ENCODE results near the gene SPTBN4.
A peak's percentile ranks its signal among the peaks of the same experiment; 100 is the strongest.
"Not testable (repeated sequence)": the region's sequence is repeated elsewhere in the genome, so short reads cannot be mapped to it uniquely, and the experiment has no call there.

Gene SPTBN4

DNA sequence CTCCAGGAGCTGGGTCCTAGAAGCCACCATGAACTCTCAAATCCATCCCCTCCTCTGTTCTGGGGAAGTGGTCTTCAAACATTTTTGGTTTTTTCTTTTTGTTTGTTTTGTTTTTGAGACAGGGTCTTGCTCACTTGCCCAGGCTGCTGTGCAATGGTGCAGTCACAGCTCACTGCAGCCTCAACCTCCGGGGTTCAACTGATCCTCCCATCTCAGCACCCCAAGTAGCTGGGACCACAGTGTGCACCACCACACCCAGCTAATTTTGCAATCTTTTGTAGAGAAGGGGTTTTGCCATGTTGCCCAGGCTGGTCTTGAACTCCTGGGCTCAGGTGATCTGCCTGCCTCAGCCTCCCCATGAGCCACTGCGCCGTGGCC, 8.2 kb upstream of the SPTBN4 start:
- Histone ChIP-seq H2BK12ac (ENCODE audit: low read length) (no peak overlapping the region), H2AK5ac (ENCODE audit: low read length) (no peak overlapping the region), H3K27ac (ENCODE audit: low read depth, low read length) (no peak overlapping the region), H3K18ac (ENCODE audit: low read length) (no peak overlapping the region), H3K79me1 (ENCODE audit: low read length) (no peaks in the 10 kb centered on the region), H3K4me1 (ENCODE audit: control insufficient read depth in 1 of 2, insufficient read depth in 2 of 2, low read length in 2 of 2) (no peaks in the 10 kb centered on the region), H3K9me3 (ENCODE audit: insufficient read depth, low read depth, low read length) (no peaks in the 10 kb centered on the region), H4K12ac (ENCODE audit: low read depth, low read length) (no peak overlapping the region), H3K27me3 (ENCODE audit: insufficient read depth, low read length) (no peaks in the 10 kb centered on the region), H2AFZ (ENCODE audit: insufficient read depth, low read length, poor library complexity) (no peak overlapping the region), H3K4ac (ENCODE audit: low read depth, low read length) (no peak overlapping the region), H4K91ac (ENCODE audit: low read depth, low read length) (no peak overlapping the region), H3K79me2 (ENCODE audit: control insufficient read depth, insufficient read depth, low read length, poor library complexity) (no peaks in the 10 kb centered on the region), H3K23ac (ENCODE audit: low read length) (no peak overlapping the region), H3K9ac (ENCODE audit: low read length) (no peak overlapping the region), H3K36me3 (ENCODE audit: control insufficient read depth in 1 of 2, insufficient read depth in 2 of 2, low read length in 2 of 2) (peaks cover 5% of the 10 kb centered on the region in 2 experiments), H4K8ac (ENCODE audit: low read depth, low read length) (no peak overlapping the region), H3K4me3 (ENCODE audit: low read depth, low read length) (no peak overlapping the region), H2BK120ac (ENCODE audit: insufficient read depth, low read length, poor library complexity) (no peak overlapping the region), H3K14ac (ENCODE audit: low read length) (no peak overlapping the region), H2BK5ac (ENCODE audit: low read depth, low read length, poor library complexity) (no peak overlapping the region), H3K4me2 (ENCODE audit: low read length) (no peak overlapping the region)
- no CpG with 5 or more reads among the region's 3 CpGs for WGBS (ENCODE audit: extremely low coverage, insufficient coverage, insufficient read length)
- no peak for DNase-seq

DNA sequence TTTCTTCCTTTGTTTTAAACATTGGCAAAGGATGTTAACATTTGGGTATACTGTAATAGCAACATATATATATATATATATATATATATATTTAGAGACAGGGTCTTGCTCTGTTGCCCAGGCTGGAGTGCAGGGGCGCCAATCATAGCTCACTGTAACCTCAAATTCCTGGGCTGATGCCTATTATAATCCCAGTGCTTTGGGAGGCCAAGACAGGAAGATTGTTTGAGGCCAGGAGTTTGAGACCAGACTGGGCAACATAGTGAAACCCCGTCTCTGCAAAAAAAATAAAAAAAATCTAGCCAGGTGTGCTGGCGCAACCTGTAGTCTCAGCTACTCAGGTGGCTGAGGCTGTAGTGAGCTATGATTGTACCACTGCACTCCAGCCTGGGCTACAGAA, 6.6 kb upstream of the SPTBN4 start:
- H3K27ac ChIP-seq (ENCODE audit: low read depth, low read length) = no peak overlapping the region

DNA sequence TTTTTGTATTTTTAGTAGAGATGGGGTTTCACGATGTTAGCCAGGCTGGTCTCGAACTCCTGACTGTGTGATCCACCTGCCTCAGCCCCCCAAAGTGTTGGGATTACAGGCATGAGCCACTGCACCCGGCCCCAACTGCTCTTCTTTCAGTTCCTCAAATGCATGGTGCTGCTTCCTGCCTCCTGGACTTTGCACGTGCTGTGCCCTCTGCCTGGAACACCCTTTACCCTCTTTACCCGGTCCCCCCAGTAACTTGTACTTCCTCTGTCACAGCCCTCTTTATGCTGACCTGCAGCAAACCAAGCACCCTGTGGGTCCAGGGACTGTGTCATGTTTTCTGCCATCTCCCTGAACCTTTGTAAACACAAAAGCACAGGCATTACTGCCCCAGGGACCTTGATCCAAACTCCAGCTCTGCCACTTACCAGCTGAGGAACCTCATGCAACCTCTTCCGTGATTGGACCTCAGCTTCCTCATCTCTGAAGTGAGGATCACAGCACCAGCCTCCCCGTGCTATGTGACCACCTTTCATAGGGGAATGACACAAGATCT, 5.1 kb upstream of the SPTBN4 start:
- Histone ChIP-seq H4K12ac (ENCODE audit: low read depth, low read length) (no peak overlapping the region), H3K4me2 (ENCODE audit: low read length) (no peak overlapping the region), H2BK5ac (ENCODE audit: low read depth, low read length, poor library complexity) (no peak overlapping the region), H3K4me1 (ENCODE audit: control insufficient read depth in 1 of 2, insufficient read depth in 2 of 2, low read length in 2 of 2) (peaks cover 10 to 15% of the 10 kb centered on the region in 2 experiments), H3K23ac (ENCODE audit: low read length) (no peak overlapping the region), H2BK12ac (ENCODE audit: low read length) (no peak overlapping the region), H3K36me3 (ENCODE audit: control insufficient read depth in 1 of 2, insufficient read depth in 2 of 2, low read length in 2 of 2) (peaks cover 5% of the 10 kb centered on the region in 2 experiments), H2BK120ac (ENCODE audit: insufficient read depth, low read length, poor library complexity) (no peak overlapping the region), H3K79me2 (ENCODE audit: control insufficient read depth, insufficient read depth, low read length, poor library complexity) (no peaks in the 10 kb centered on the region), H3K9ac (ENCODE audit: low read length) (no peak overlapping the region), H3K4ac (ENCODE audit: low read depth, low read length) (no peak overlapping the region), H3K79me1 (ENCODE audit: low read length) (peaks cover 10% of the 10 kb centered on the region), H3K9me3 (ENCODE audit: insufficient read depth, low read depth, low read length) (peaks cover 8% of the 10 kb centered on the region), H2AFZ (ENCODE audit: insufficient read depth, low read length, poor library complexity) (no peak overlapping the region), H3K27ac (ENCODE audit: low read depth, low read length) (no peak overlapping the region), H4K91ac (ENCODE audit: low read depth, low read length) (no peak overlapping the region), H3K27me3 (ENCODE audit: insufficient read depth, low read length) (peaks cover 6% of the 10 kb centered on the region), H3K14ac (ENCODE audit: low read length) (no peak overlapping the region), H3K18ac (ENCODE audit: low read length) (no peak overlapping the region), H2AK5ac (ENCODE audit: low read length) (no peak overlapping the region), H4K8ac (ENCODE audit: low read depth, low read length) (no peak overlapping the region), H3K4me3 (ENCODE audit: low read depth, low read length) (no peak overlapping the region)
- no CpG with 5 or more reads among the region's 7 CpGs for WGBS (ENCODE audit: extremely low coverage, insufficient coverage, insufficient read length)
- DNase-seq = peak in 1 of 2 donors; percentile 11

More for the DNA sequence above, 6.6 kb upstream of the SPTBN4 start:
- H2AK5ac ChIP-seq (ENCODE audit: low read length) = no peak overlapping the region
- H3K4ac ChIP-seq (ENCODE audit: low read depth, low read length) = no peak overlapping the region
- H2AFZ ChIP-seq (ENCODE audit: insufficient read depth, low read length, poor library complexity) = no peak overlapping the region
- H2BK5ac ChIP-seq (ENCODE audit: low read depth, low read length, poor library complexity) = no peak overlapping the region
- H3K36me3 ChIP-seq (ENCODE audit: control insufficient read depth in 1 of 2, insufficient read depth in 2 of 2, low read length in 2 of 2) = peaks cover 5% of the 10 kb centered on the region in 2 experiments
- no peak overlapping the region for H3K4me2 ChIP-seq (ENCODE audit: low read length)
- no peak overlapping the region for H4K8ac ChIP-seq (ENCODE audit: low read depth, low read length)
- no peaks in the 10 kb centered on the region for H3K79me2 ChIP-seq (ENCODE audit: control insufficient read depth, insufficient read depth, low read length, poor library complexity)
- H4K91ac ChIP-seq (ENCODE audit: low read depth, low read length) = no peak overlapping the region
- H3K79me1 ChIP-seq (ENCODE audit: low read length) = peaks cover 7% of the 10 kb centered on the region
- no peak overlapping the region for H2BK120ac ChIP-seq (ENCODE audit: insufficient read depth, low read length, poor library complexity)
- no peak overlapping the region for H3K23ac ChIP-seq (ENCODE audit: low read length)
- no peak for DNase-seq
- no peaks in the 10 kb centered on the region for H3K9me3 ChIP-seq (ENCODE audit: insufficient read depth, low read depth, low read length)
- peaks cover 7 to 8% of the 10 kb centered on the region in 2 experiments for H3K4me1 ChIP-seq (ENCODE audit: control insufficient read depth in 1 of 2, insufficient read depth in 2 of 2, low read length in 2 of 2)
- H2BK12ac ChIP-seq (ENCODE audit: low read length) = no peak overlapping the region
- H3K4me3 ChIP-seq (ENCODE audit: low read depth, low read length) = no peak overlapping the region
- no peak overlapping the region for H3K18ac ChIP-seq (ENCODE audit: low read length)
- WGBS (ENCODE audit: extremely low coverage, insufficient coverage, insufficient read length) = no CpG with 5 or more reads among the region's 3 CpGs
- H3K27me3 ChIP-seq (ENCODE audit: insufficient read depth, low read length) = no peaks in the 10 kb centered on the region
- H3K14ac ChIP-seq (ENCODE audit: low read length) = no peak overlapping the region
- no peak overlapping the region for H3K9ac ChIP-seq (ENCODE audit: low read length)
- no peak overlapping the region for H4K12ac ChIP-seq (ENCODE audit: low read depth, low read length)

DNA sequence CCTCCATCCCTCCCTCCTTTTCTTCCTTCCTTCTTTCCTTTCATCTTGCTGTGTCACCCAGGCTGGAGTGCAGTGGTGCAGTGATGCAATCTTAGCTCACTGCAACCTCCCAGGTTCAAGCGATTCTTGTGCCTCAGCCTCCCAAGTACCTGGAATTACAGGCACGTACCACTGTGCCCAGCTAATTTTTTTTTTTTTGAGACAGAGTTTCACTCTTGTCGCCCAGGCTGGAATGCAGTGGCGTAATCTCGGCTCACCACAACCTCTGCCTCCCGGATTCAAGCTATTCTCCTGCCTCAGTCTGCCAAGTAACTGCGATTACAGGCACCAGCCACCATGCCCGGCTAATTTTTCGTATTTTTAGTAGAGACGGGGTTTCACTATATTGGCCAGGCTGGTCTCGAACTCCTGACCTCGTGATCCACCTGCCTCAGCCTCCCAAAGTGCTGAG, 3.2 kb upstream of the SPTBN4 start:
- H2AK5ac ChIP-seq (ENCODE audit: low read length); H4K8ac ChIP-seq (ENCODE audit: low read depth, low read length); H2AFZ ChIP-seq (ENCODE audit: insufficient read depth, low read length, poor library complexity); H3K9ac ChIP-seq (ENCODE audit: low read length); H3K4me3 ChIP-seq (ENCODE audit: low read depth, low read length); H2BK5ac ChIP-seq (ENCODE audit: low read depth, low read length, poor library complexity); H3K4me2 ChIP-seq (ENCODE audit: low read length); H2BK120ac ChIP-seq (ENCODE audit: insufficient read depth, low read length, poor library complexity); H3K23ac ChIP-seq (ENCODE audit: low read length); H4K12ac ChIP-seq (ENCODE audit: low read depth, low read length); H3K14ac ChIP-seq (ENCODE audit: low read length); H3K36me3 ChIP-seq (ENCODE audit: control insufficient read depth in 1 of 2, insufficient read depth in 2 of 2, low read length in 2 of 2); H3K4ac ChIP-seq (ENCODE audit: low read depth, low read length); H2BK12ac ChIP-seq (ENCODE audit: low read length); H3K18ac ChIP-seq (ENCODE audit: low read length); H3K27ac ChIP-seq (ENCODE audit: low read depth, low read length); H4K91ac ChIP-seq (ENCODE audit: low read depth, low read length); H3K79me2 ChIP-seq (ENCODE audit: control insufficient read depth, insufficient read depth, low read length, poor library complexity): not testable (repeated sequence)
- no CpG with 5 or more reads among the region's 12 CpGs for WGBS (ENCODE audit: extremely low coverage, insufficient coverage, insufficient read length)
- Histone ChIP-seq H3K9me3 (ENCODE audit: insufficient read depth, low read depth, low read length) (peaks cover 12% of the 10 kb centered on the region), H3K79me1 (ENCODE audit: low read length) (peaks cover 10% of the 10 kb centered on the region), H3K4me1 (ENCODE audit: control insufficient read depth in 1 of 2, insufficient read depth in 2 of 2, low read length in 2 of 2) (peaks cover 11 to 16% of the 10 kb centered on the region in 2 experiments), H3K27me3 (ENCODE audit: insufficient read depth, low read length) (peaks cover 16% of the 10 kb centered on the region)
- peak; percentile 72 to 87 for DNase-seq

All from trophoblast cell (in vitro differentiated cells and primary cell).